ENCODE results near the gene ACTC1. TPM values are rescaled to one million over a fixed set of nuclear protein-coding genes. Genes with fewer than 3 reads are reported as not detected.

ACTC1 gene
- total RNA-seq (2021) (not detected in 2 replicates), Bru-seq, nascent RNA (not detected), BruChase-seq, experiment 1, labeled RNA remaining after a 2-hour chase (not detected), BruChase-seq, experiment 2, labeled RNA remaining after a 6-hour chase (not detected)
- long read RNA-seq, result 0 reads

DNA sequence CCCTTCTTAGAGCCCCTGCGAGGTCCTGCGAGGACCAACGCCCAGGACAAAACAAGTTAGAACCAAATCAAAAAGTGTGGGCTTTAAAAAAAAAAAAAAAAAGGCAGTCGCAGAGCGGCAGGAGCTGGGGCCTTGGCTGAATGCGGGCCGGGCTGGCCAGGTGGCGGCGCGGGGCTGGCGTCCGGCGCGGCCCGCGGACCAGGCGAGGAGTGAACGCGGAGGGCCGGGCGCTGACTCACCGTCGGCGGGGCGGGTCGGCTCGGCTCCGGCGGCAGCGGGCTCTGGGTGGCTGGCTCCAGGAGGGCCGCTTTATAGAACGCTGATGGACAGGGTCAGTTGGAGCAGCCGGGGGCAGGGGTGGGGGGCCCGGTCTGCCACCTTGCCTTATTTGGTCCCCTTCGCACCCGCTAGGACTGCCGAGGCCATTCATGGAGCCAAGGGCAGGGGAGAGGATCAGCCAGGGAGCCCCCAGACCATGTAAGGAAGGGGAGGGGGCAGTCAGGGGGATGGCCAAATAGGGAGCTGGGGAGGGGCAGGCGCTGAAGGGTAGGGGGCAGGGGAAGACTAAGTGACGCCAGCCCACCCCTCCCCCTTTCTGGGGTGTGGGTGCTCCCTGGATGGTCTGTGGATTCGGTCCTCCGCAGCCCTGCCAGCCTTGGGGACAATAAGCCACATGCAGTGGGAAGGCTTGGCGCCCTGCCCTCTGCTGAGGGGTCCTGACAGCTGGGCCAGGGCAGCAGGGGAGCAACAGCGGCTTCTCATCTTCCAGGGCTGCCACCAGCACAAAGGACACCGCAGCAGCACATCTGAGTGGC, at the start of gene ACTC1:
TSS of gene ACTC1 (minus strand) at position 283 of the 815 bp plus-strand sequence. CDS start 741 bp downstream, outside the sequence.
- POLR2A ChIA-PET (ENCODE audit: low non-redundant PET), result no interaction called here
- H3K4me3 ChIP-seq (ENCODE audit: low read depth, low read length, poor library complexity, severe bottlenecking), result no peak within 1 kb of the TSS
- H3K4me1 ChIP-seq (ENCODE audit: insufficient read depth, low read length, poor library complexity, severe bottlenecking), result peaks cover 4% of the 10 kb centered on the region
- no peak for TF ChIP-seq CTCF (conservative IDR thresholded peaks at IDR 0.05; ENCODE audit: low read depth, low read length)
- TF ChIP-seq EZH2 (IDR thresholded peaks at IDR 0.05; ENCODE audit: borderline replicate concordance, low read depth, low read length, poor library complexity, severe bottlenecking), result peak; percentile 38
- no peaks in the 10 kb centered on the region for H3K9me3 ChIP-seq (ENCODE audit: low read depth, low read length, poor library complexity, severe bottlenecking)
- no TSS peak for BruUV-seq (replicated peaks)
- no peak for DNase-seq (ENCODE audit: low spot score)
- H3K27ac ChIP-seq (ENCODE audit: low read depth, low read length, poor library complexity, severe bottlenecking), result no peak within 1 kb of the TSS
- CTCF ChIA-PET, result interaction anchor here (0.7 kb wide), 1 partner anchor 17 kb away, joined by 8 read pairs; no protein-coding TSS in a partner anchor
- H3K27me3 ChIP-seq (replicated peaks; ENCODE audit: insufficient read depth, low read depth, low read length, poor library complexity), result peaks cover 79% of the 10 kb centered on the region
- intact Hi-C loops (cut with micrococcal nuclease; ENCODE audit: unreplicated experiment), result no loop called here
- no peaks in the 10 kb centered on the region for H3K36me3 ChIP-seq (ENCODE audit: insufficient read depth, low read length, poor library complexity, severe bottlenecking)

GRCh38 chr15:34841262-34841725, 45.9 kb upstream of the ACTC1 start:
- TF ChIP-seq EZH2 (IDR thresholded peaks at IDR 0.05; ENCODE audit: borderline replicate concordance, low read depth, low read length, poor library complexity, severe bottlenecking) (no peak), CTCF (conservative IDR thresholded peaks at IDR 0.05; ENCODE audit: low read depth, low read length) (no peak)
- intact Hi-C loops (cut with micrococcal nuclease; ENCODE audit: unreplicated experiment), result no loop called here
- H3K36me3 ChIP-seq (ENCODE audit: insufficient read depth, low read length, poor library complexity, severe bottlenecking), result no peaks in the 10 kb centered on the region
- POLR2A ChIA-PET (ENCODE audit: low non-redundant PET), result no interaction called here
- H3K9me3 ChIP-seq (ENCODE audit: low read depth, low read length, poor library complexity, severe bottlenecking), result no peaks in the 10 kb centered on the region
- H3K27me3 ChIP-seq (replicated peaks; ENCODE audit: insufficient read depth, low read depth, low read length, poor library complexity), result no peaks in the 10 kb centered on the region
- H3K4me3 ChIP-seq (ENCODE audit: low read depth, low read length, poor library complexity, severe bottlenecking), result no peak overlapping the region
- CTCF ChIA-PET, result no interaction called here
- BruUV-seq (replicated peaks), result no TSS peak
- no peak for DNase-seq (ENCODE audit: low spot score)
- H3K4me1 ChIP-seq (ENCODE audit: insufficient read depth, low read length, poor library complexity, severe bottlenecking), result no peaks in the 10 kb centered on the region
- no peak overlapping the region for H3K27ac ChIP-seq (ENCODE audit: low read depth, low read length, poor library complexity, severe bottlenecking)

DNA sequence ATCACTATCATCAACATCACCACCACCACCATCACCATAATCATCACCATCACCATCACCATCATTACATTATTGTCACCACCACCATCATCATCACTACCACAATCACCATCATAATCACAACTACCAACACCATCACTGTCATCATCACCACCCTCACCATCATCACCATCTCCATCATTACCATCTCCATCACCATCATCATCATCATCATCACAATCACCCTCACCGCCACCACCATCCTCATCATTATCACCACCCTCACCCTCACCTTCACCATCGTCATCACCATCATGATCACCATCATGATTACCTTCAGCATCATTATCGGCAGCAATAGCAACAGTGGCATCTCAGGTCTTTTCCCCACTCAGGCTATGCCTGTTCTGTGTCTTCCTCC, 42.9 kb upstream of the ACTC1 start:
- no peak overlapping the region for H3K4me3 ChIP-seq (ENCODE audit: low read depth, low read length, poor library complexity, severe bottlenecking)
- BruUV-seq (replicated peaks), result no TSS peak
- ChIA-PET POLR2A (ENCODE audit: low non-redundant PET) (no interaction called here), CTCF (no interaction called here)
- H3K36me3 ChIP-seq (ENCODE audit: insufficient read depth, low read length, poor library complexity, severe bottlenecking), result no peaks in the 10 kb centered on the region
- no peak for DNase-seq (ENCODE audit: low spot score)
- no peaks in the 10 kb centered on the region for H3K9me3 ChIP-seq (ENCODE audit: low read depth, low read length, poor library complexity, severe bottlenecking)
- no peaks in the 10 kb centered on the region for H3K4me1 ChIP-seq (ENCODE audit: insufficient read depth, low read length, poor library complexity, severe bottlenecking)
- no peaks in the 10 kb centered on the region for H3K27me3 ChIP-seq (replicated peaks; ENCODE audit: insufficient read depth, low read depth, low read length, poor library complexity)
- intact Hi-C loops (cut with micrococcal nuclease; ENCODE audit: unreplicated experiment), result no loop called here
- no peak overlapping the region for H3K27ac ChIP-seq (ENCODE audit: low read depth, low read length, poor library complexity, severe bottlenecking)
- TF ChIP-seq CTCF (conservative IDR thresholded peaks at IDR 0.05; ENCODE audit: low read depth, low read length), result no peak
- no peak for TF ChIP-seq EZH2 (IDR thresholded peaks at IDR 0.05; ENCODE audit: borderline replicate concordance, low read depth, low read length, poor library complexity, severe bottlenecking)

All from A673 (cell line).